HG03060 (cell line): ENCODE results near the gene SKP1.
A peak's percentile ranks its signal among the peaks of the same experiment; 100 is the strongest.

Experiments
- ATAC-seq: cut with Tn5 transposase; IDR thresholded peaks from one replicate; pipeline ENCODE4 v1.9.1; 2021; ENCODE audit warnings: low read depth, moderate number of reproducible peaks; ENCODE audit not compliant: unreplicated experiment

The SKP1 gene

GRCh38 chr5:134114886-134115805 is 61.6 kb downstream of the SKP1 start:
- ATAC-seq, result no peak

- peak; percentile 43 for ATAC-seq
Measured at GRCh38 chr5:134113902-134114875, 62.6 kb downstream of the SKP1 start, which contains the start of gene TCF7. TSS of gene TCF7 (plus strand) at chr5:134114681. CDS start at chr5:134114907, 226 bp downstream.

DNA sequence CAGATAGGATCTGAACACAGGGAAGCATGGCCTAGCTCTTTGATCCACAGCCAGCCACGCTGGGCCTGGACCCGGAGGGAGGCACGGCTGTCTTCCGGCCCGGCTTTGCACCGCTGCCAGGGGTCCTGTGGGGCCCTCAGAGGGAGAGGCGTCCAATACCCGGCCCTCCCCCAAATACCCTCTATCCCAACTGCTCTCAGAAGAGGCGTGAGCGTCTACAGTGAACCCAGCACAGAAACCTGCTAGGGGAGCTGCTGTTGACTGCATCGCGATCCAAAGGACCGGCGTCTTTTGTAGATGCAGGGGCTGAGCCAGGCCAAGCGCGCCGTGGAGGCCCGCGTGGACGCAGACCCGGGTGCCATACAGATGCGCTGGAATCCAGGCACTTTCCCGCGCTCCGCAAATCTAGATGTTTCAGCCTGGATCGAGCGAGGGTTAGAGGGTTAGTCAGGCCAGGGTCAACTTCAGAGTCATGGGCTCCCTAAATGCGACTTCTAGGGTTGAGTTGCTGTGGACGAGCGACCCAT is 63.3 kb downstream of the SKP1 start:
- ATAC-seq, result no peak

DNA sequence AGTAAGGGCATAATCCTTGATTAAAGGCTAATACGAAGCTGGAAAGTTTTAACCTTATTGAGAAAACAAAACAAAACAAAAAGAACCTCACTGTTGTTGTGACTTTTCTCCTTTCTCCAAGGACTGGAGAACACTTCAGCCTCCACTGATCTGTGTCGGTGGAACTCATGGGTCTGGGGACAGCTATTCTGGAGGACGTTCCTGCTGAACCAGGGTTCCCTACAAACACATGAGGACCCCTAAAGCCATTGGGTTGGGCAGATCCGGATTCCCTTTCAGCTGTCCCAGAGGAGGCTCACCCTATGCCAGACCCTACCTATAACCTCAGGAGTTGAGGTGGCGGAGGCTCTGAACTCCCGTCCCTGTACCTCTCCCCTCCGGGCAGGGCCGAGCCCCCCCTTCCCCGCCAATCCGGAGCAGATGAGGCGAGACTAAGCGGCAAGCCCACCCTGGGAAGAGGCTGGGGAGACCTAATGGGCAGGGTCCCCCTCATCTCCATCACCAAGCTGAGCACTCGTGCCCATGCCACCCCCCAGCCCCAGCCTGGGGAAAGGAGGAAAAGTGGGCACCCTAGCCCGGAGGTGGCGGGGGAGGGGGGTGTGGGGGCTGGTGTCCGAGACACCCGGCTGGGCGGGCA is 63.9 kb downstream of the SKP1 start:
- no peak for ATAC-seq

- no peak for ATAC-seq
Measured at GRCh38 chr5:134111741-134112647, 64.8 kb downstream of the SKP1 start.

GRCh38 chr5:134110382-134110781 is 66.4 kb downstream of the SKP1 start:
- no peak for ATAC-seq

DNA sequence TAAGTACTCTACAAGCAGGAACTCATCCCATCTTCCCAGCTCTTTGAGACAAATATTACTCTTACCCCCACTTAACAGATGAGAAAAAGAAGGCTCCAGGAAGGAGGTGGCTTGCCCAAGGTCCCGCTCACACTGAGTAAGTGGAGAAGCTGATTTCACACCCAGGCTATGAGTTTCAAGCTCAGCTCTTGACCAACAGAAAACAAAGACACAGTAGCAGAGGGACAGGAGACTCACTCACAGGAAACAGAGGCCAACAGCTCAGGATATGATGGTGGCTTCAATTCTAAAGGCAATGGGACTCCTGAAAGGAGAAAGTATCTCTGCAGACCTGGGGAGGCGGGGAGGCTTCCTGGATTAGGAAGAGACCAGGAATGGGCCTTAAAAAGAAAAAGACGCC is 69.0 kb downstream of the SKP1 start:
- ATAC-seq, result no peak

DNA sequence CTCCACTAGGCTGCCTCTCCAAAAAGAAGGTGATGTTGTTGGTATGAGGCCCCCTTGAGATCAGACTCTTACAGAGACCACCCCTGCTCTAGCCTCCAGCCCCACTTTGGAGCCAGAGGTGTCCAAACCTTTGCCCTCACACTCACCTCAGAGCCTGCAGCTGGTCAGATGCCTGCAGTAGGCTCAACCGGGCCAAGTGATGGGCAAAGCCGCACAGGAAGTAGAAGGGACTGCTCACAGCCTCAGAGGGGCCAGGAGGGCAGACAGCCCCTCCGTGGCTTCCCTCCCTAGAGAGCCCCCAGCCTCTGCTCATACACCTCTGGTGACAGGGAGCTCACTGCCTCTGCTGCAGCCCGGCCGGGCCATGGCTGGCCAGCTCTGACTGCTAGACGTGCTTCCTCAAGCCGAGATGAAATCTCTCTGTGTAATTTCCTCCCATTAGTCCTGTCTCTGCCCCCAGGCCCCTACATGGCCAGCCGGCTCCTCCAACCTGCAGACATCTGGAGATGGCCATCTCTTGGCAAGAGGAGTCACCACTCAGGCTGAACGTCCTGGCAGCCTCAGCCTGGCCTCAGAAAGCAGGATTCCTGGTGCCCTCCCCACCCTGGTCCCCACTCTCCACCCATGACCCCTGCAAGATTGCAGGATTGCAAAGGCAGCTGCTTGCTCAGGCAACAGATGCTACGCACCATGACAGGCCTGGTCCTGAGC is 69.6 kb downstream of the SKP1 start:
- ATAC-seq, result no peak

DNA sequence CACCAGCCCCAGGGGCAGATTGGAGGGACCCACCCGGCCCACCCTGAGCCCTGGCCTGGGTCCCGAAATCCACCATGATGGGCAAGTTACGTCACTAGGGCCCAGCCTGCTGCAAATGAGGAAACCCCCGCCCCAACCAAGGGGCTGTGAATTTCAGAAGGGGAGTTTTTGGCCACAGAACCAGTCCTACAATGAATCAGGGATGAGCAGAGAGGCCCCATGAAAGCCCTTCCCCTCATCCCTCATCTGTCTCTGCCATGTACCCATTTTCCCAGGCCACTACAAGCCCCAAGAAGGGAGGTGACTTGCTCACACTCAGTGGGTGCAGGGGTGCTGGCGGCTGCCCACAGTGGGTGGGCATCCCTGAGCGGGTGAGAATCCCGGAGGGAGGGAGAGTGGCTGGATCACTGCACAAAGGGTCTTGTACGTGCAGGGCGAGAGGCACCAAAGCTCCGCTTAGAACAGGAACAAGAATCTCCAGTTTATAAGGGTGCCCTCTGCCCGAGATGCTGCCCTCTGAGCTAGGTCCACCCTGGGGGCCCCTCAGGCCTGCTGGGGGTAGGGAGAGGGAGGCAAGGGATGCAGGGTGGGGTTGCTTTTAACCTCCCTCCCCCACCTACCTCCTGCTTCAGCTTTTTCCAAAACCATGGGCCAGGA is 72.6 kb downstream of the SKP1 start:
- ATAC-seq, result no peak

DNA sequence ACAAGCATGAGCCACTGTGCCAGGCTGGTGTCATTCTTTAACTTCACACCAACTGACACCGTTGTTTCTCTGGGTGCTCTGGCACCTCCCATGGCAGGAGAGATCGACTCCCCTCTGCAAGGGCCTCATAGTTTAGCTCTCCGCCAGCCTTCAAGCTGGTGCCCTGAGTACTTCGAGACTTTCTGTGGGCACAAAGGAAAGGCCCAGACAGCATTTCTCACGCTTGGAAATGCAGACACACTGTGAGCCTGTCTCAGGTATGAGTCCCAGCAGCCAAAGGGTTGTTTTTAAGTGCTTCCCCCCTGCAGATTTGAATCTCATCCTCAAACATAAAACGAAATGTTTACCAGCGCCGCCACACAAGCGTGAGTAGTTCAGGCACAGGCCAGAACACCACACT is 73.4 kb downstream of the SKP1 start:
- ATAC-seq, result no peak

DNA sequence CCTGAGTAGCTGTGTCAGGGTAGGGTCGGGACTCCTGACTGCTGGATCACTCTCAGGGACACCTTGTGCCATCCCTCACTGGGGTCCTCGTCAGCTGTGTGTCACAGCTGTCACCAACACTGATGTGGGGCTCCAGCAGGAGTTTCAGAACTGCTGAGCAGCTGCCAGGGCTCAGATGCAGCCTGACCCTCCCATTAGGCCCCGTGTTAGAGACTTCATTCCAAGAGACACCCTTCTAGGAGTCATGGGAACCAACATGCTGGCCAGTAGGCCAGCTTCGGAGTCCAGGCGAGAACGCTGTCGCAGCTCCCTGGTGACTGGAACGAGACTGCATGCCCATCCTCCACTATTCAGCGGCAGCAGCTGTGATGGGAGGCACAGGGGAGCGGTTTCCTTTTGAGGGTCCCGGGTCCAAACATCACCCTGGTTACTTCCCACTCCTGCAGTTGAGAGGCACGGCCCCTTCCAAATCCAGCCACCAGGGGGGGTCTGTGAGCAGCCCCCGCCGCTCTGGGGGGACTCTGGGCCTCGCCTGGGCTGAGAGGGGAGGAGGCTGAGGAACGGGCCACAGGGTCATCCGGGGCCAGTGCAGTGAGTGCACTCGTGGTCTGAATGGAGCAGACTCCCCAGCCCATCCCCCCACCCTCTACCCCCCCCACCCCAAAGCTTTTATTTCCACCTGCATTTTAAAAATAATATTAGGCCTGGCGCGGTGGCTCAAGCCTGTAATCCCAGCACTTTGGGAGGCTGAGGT is 74.9 kb downstream of the SKP1 start:
- no peak for ATAC-seq

- peak; percentile 69 for ATAC-seq
Measured at GRCh38 chr5:134100283-134101091, 76.3 kb downstream of the SKP1 start.

- ATAC-seq, result no peak
Measured at GRCh38 chr5:134099939-134100282, 76.8 kb downstream of the SKP1 start.

GRCh38 chr5:134099288-134099872 is 77.4 kb downstream of the SKP1 start:
- no peak for ATAC-seq
